ENCODE results near the gene FAM111A. TPM values are rescaled to one million over a fixed set of nuclear protein-coding genes. Genes with fewer than 3 reads are reported as not detected.
"Not testable (repeated sequence)": the region's sequence is repeated elsewhere in the genome, so short reads cannot be mapped to it uniquely, and the experiment has no call there.

Gene FAM111A
- total and polyA plus RNA-seq, 2 donors from 2014 or later = 14.2 to 42.2 TPM

GRCh38 chr11:59097113-59097708, 45.4 kb upstream of the FAM111A start:
- Histone ChIP-seq H3K4me3 (ENCODE audit: low read length in 3 of 3) (no peak overlapping the region), H3K36me3 (ENCODE audit: control insufficient read depth in 2 of 3, insufficient read depth in 3 of 3, low read length in 3 of 3) (no peaks in the 10 kb centered on the region), H3K9me3 (ENCODE audit: control insufficient read depth in 2 of 3, insufficient read depth in 1 of 3, low read length in 3 of 3) (no peaks in the 10 kb centered on the region), H3K27me3 (ENCODE audit: control insufficient read depth, insufficient read depth, low read length) (no peaks in the 10 kb centered on the region), H3K4me1 (ENCODE audit: control insufficient read depth in 2 of 3, insufficient read depth in 2 of 3, low read depth in 1 of 3, low read length in 3 of 3) (no peaks in the 10 kb centered on the region), H3K9ac (ENCODE audit: low read length in 3 of 3) (no peak overlapping the region), H3K27ac (ENCODE audit: low read depth in 2 of 2, low read length in 2 of 2) (no peak overlapping the region)
- TF ChIP-seq, protein P1, sequence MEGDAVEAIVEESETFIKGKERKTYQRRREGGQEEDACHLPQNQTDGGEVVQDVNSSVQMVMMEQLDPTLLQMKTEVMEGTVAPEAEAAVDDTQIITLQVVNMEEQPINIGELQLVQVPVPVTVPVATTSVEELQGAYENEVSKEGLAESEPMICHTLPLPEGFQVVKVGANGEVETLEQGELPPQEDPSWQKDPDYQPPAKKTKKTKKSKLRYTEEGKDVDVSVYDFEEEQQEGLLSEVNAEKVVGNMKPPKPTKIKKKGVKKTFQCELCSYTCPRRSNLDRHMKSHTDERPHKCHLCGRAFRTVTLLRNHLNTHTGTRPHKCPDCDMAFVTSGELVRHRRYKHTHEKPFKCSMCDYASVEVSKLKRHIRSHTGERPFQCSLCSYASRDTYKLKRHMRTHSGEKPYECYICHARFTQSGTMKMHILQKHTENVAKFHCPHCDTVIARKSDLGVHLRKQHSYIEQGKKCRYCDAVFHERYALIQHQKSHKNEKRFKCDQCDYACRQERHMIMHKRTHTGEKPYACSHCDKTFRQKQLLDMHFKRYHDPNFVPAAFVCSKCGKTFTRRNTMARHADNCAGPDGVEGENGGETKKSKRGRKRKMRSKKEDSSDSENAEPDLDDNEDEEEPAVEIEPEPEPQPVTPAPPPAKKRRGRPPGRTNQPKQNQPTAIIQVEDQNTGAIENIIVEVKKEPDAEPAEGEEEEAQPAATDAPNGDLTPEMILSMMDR (IDR thresholded peaks at IDR 0.05; ENCODE audit: borderline replicate concordance, extremely low read depth, insufficient read depth) = peak; percentile 70
- intact Hi-C loops (cut with DNase I) = no loop called here
- DNase-seq = peak in 4 of 5 donors; percentile 57 to 79 (median 62)
- no peak for FAIRE-seq

DNA sequence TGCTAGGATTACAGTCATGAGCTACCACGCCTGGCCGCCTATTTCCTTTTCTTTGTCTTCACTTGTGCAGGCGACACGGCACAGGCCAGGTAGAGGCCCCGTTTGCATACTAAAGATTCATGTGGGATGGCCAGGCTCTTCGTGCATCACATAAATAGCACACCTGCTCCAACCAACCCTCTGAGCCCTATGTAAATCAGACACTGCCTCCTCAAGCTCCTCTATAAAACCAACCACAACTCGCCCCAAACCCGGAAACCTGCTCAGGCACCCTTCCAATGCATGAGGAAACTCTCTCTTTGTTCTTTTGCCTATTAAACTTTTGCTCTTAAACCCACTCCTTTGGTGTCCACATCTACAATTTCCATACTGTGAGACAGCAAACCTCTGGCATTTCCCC, 44.7 kb upstream of the FAM111A start:
- intact Hi-C loops (cut with DNase I); H3K27ac ChIP-seq (ENCODE audit: low read depth in 2 of 2, low read length in 2 of 2); H3K36me3 ChIP-seq (ENCODE audit: control insufficient read depth in 2 of 3, insufficient read depth in 3 of 3, low read length in 3 of 3); H3K9me3 ChIP-seq (ENCODE audit: control insufficient read depth in 2 of 3, insufficient read depth in 1 of 3, low read length in 3 of 3); H3K4me1 ChIP-seq (ENCODE audit: control insufficient read depth in 2 of 3, insufficient read depth in 2 of 3, low read depth in 1 of 3, low read length in 3 of 3); H3K27me3 ChIP-seq (ENCODE audit: control insufficient read depth, insufficient read depth, low read length); H3K9ac ChIP-seq (ENCODE audit: low read length in 3 of 3); H3K4me3 ChIP-seq (ENCODE audit: low read length in 3 of 3); FAIRE-seq; DNase-seq: not testable (repeated sequence)

DNA sequence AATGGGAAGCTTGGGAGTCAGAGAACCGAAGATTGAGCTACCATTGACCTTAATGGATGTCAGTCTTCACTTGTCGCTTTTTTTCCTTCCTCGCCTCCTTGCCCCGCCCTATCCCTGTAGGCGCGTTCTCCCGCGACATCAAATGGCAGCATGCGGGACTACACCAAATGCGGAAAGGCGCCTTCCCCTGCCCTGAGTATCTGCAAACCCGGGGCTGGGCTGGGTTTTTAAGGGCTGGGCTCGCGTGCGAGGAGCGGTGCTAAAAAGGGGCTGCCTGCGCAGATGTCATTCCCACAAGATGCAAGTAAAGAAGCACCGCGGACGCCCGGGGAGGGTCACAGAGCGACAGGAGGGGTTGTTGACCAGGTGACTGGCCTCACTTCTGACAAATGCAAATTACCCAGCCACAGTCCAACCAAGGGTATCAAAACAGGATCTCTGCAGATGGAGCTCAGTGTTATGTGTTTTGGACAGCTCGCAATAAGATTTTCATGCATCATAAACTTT, 40.3 kb upstream of the FAM111A start:
- H3K27ac ChIP-seq (ENCODE audit: low read depth in 2 of 2, low read length in 2 of 2) = no peak overlapping the region
- TF ChIP-seq, protein P1 (IDR thresholded peaks at IDR 0.05; ENCODE audit: borderline replicate concordance, extremely low read depth, insufficient read depth) = no peak
- peak overlapping the region; percentile 21 to 52 (median 32) for H3K4me3 ChIP-seq (ENCODE audit: low read length in 3 of 3)
- peaks cover 0 to 6% (median 4%) of the 10 kb centered on the region in 3 donors for H3K4me1 ChIP-seq (ENCODE audit: control insufficient read depth in 2 of 3, insufficient read depth in 2 of 3, low read depth in 1 of 3, low read length in 3 of 3)
- intact Hi-C loops (cut with DNase I) = no loop called here
- DNase-seq (peak; percentile 71 to 80 (median 76)), FAIRE-seq (no peak)
- no peaks in the 10 kb centered on the region for H3K36me3 ChIP-seq (ENCODE audit: control insufficient read depth in 2 of 3, insufficient read depth in 3 of 3, low read length in 3 of 3)
- no peaks in the 10 kb centered on the region for H3K9me3 ChIP-seq (ENCODE audit: control insufficient read depth in 2 of 3, insufficient read depth in 1 of 3, low read length in 3 of 3)
- H3K27me3 ChIP-seq (ENCODE audit: control insufficient read depth, insufficient read depth, low read length) = no peaks in the 10 kb centered on the region
- H3K9ac ChIP-seq (ENCODE audit: low read length in 3 of 3) = no peak overlapping the region

- FAIRE-seq = no peak
- H3K9ac ChIP-seq (ENCODE audit: low read length in 3 of 3) = peak within 1 kb of the TSS in 2 of 3 donors; percentile 35 to 58
- TF ChIP-seq, protein P1 (IDR thresholded peaks at IDR 0.05; ENCODE audit: borderline replicate concordance, extremely low read depth, insufficient read depth) = no peak
Measured at GRCh38 chr11:59106363-59107336, 36.0 kb upstream of the FAM111A start, which contains the start of gene FAM111B. TSS of gene FAM111B (plus strand) at chr11:59107237. CDS start at chr11:59109626, 2,389 bp downstream.

DNA sequence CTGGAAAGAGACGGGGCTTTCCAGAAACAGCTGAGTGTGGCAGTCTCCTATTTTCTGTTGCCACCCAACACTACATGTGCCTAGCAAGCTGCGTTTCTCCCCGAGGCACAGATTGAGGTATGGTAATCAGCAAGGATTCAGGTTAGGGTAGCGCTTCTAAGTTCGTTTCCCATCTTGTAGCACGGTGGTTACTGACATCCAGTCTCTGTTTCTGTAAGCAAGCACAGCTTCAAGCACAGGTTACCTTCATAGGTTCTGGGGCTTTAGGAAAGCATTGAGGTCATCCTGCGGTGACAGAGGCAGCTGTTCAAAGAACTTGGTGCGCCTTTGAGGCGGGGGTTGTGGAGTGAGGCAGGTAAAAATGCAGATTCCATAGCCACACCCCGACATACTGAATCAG, 34.9 kb upstream of the FAM111A start:
- H3K27me3 ChIP-seq (ENCODE audit: control insufficient read depth, insufficient read depth, low read length); intact Hi-C loops (cut with DNase I); H3K4me1 ChIP-seq (ENCODE audit: control insufficient read depth in 2 of 3, insufficient read depth in 2 of 3, low read depth in 1 of 3, low read length in 3 of 3); FAIRE-seq; H3K36me3 ChIP-seq (ENCODE audit: control insufficient read depth in 2 of 3, insufficient read depth in 3 of 3, low read length in 3 of 3); H3K27ac ChIP-seq (ENCODE audit: low read depth in 2 of 2, low read length in 2 of 2); H3K9me3 ChIP-seq (ENCODE audit: control insufficient read depth in 2 of 3, insufficient read depth in 1 of 3, low read length in 3 of 3): not testable (repeated sequence)
- Histone ChIP-seq H3K4me3 (ENCODE audit: low read length in 3 of 3) (peak overlapping the region in 1 of 3 donors; percentile 58), H3K9ac (ENCODE audit: low read length in 3 of 3) (peak overlapping the region in 1 of 3 donors; percentile 35)
- DNase-seq = peak in 3 of 5 donors; percentile 7 to 21 (median 13)

More at GRCh38 chr11:59106363-59107336, 36.0 kb upstream of the FAM111A start, which contains the start of gene FAM111B:
- H3K27ac ChIP-seq (ENCODE audit: low read depth in 2 of 2, low read length in 2 of 2) = no peak within 1 kb of the TSS
- no peaks in the 10 kb centered on the region for H3K9me3 ChIP-seq (ENCODE audit: control insufficient read depth in 2 of 3, insufficient read depth in 1 of 3, low read length in 3 of 3)
- H3K36me3 ChIP-seq (ENCODE audit: control insufficient read depth in 2 of 3, insufficient read depth in 3 of 3, low read length in 3 of 3) = no peaks in the 10 kb centered on the region
- intact Hi-C loops (cut with DNase I) = no loop called here
- H3K4me1 ChIP-seq (ENCODE audit: control insufficient read depth in 2 of 3, insufficient read depth in 2 of 3, low read depth in 1 of 3, low read length in 3 of 3) = peaks cover 0 to 6% (median 4%) of the 10 kb centered on the region in 3 donors
- DNase-seq = peak; percentile 88 to 97 (median 94)
- H3K27me3 ChIP-seq (ENCODE audit: control insufficient read depth, insufficient read depth, low read length) = no peaks in the 10 kb centered on the region
- H3K4me3 ChIP-seq (ENCODE audit: low read length in 3 of 3) = peak within 1 kb of the TSS; percentile 25 to 58 (median 53)
